HL-60/S4 (cell line): ENCODE data around the gene DGCR2.
"Not testable (repeated sequence)": the region's sequence is repeated elsewhere in the genome, so short reads cannot be mapped to it uniquely, and the experiment has no call there.

Experiments
- in situ Hi-C: fragments of 300-500 bp; cut with MboI; formaldehyde crosslinking; loops from 2 replicates; pipeline ENCODE4 v1.14.3; 2022; ENCODE audit warnings: low sequenced_read_pairs

The DGCR2 gene

GRCh38 chr22:19061471-19062138 lies 60.6 kb downstream of the DGCR2 start:
- in situ Hi-C loops: no loop called here

- in situ Hi-C loops: no loop called here
Measured at GRCh38 chr22:19060356-19061009, 61.7 kb downstream of the DGCR2 start.

GRCh38 chr22:19059481-19060278 lies 62.5 kb downstream of the DGCR2 start:
- in situ Hi-C loops: no loop called here

- in situ Hi-C loops: no loop called here
Measured at GRCh38 chr22:19058713-19059451, 63.3 kb downstream of the DGCR2 start.

GRCh38 chr22:19057999-19058491 lies 64.2 kb downstream of the DGCR2 start:
- in situ Hi-C loops: no loop called here

DNA sequence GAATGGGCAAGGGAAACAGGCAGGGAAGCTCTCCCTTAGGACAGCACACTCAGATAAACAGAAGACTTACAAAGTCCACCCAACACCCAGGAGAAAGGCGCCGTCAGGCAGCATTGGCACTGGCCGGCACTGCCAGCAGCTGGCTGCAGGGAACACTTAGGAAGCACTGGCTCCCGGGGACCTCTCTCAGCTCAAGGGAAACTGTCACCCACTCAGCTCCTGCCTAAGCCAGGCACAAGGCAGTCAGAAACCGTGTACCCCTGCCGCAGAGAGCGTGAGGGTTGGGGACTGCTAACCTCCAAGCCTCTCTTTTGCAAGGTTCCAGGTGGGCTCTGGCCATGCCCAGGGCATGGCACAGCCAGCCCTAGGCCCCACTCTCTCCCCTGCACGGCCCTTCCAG lies 64.7 kb downstream of the DGCR2 start:
- in situ Hi-C loops: no loop called here

DNA sequence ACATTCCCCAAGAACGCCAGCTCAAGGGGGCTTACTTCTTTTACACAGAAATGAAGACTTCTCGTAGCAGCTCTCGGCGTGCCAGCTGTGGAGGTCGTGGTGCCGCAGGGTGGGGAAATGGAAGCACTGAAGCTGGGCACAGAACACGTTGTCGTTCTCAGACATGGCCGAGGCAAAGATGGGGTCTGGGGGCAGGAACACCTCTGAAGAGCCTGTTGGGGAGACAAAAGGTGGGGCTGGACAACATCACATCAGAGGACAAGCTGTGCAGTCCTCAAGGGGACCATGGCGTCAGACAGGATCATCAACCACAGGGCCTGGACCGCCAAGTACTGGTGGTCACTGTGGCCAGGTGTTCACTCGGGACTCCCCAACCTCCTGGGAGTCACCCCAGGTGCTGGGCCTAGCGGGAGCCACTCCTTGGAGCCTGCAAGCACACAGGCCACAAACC lies 65.2 kb downstream of the DGCR2 start:
- in situ Hi-C loops: no loop called here

- in situ Hi-C loops: no loop called here
Measured at GRCh38 chr22:19055801-19056200, 66.4 kb downstream of the DGCR2 start.

DNA sequence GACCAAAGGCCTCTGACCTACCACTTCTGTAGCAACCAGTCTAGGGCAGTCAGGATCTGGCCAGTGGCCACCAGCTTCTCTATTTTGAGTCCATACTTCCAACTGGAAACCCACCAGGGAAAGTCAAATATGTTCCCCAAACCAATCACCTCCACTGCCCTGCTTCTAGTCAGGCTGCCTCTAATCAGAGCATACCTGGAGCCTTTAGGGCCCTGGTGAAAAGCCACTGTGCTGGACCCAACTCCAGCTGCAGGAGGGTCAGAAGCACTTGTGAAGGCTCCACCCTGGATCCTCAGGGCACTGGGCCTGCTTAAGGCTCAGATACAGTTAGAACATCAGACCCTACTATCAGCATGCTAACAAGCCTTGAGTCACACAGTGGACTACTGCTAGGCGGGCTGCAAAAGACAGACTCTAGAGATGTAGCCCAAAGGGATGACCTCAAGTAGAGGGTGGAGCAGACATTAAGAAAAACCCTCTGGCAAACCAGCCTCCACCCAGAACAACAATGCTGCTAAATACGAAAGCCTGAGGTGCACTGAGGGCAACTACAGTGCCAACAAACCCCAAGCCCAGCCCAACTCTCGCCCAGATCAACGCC lies 69.2 kb downstream of the DGCR2 start:
- in situ Hi-C loops: no loop called here

DNA sequence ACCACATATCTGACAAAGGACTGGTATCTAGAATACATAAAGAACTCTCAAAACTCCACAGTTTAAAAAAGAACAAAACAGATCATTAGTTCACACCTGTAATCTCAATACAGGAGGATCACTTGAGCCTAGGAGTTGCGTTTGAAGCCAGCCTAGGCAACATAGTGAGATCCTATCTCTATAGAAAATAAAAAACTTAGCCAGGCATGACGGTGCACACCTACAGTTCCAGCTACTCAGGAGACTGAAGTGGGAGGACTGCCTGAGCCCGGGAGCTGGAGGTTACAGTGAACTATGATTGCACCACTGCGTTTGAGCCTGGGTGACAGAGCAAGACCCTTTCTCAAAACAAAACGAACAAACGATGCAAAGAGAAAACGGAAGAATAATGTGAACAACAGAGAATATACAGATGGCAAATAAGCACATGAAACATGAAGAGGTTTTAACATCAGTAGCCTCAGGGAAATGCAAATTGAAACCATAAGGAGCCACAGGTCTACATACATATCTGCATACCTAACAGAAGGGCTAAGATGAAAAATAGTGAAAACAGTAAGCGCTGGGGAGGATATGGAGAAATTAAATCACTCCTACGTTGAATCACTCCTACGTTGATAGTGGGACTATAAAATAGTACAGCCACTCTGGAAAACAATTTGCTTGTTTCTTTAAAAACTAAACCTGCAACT lies 70.7 kb downstream of the DGCR2 start:
- in situ Hi-C loops: no loop called here

GRCh38 chr22:19050847-19051246 lies 71.4 kb downstream of the DGCR2 start:
- in situ Hi-C loops: not testable (repeated sequence)

- in situ Hi-C loops: no loop called here
Measured at GRCh38 chr22:19050117-19050516, 72.1 kb downstream of the DGCR2 start.

GRCh38 chr22:19048531-19048930 lies 73.7 kb downstream of the DGCR2 start:
- in situ Hi-C loops: no loop called here

- in situ Hi-C loops: no loop called here
Measured at GRCh38 chr22:19047993-19048392, 74.2 kb downstream of the DGCR2 start.

DNA sequence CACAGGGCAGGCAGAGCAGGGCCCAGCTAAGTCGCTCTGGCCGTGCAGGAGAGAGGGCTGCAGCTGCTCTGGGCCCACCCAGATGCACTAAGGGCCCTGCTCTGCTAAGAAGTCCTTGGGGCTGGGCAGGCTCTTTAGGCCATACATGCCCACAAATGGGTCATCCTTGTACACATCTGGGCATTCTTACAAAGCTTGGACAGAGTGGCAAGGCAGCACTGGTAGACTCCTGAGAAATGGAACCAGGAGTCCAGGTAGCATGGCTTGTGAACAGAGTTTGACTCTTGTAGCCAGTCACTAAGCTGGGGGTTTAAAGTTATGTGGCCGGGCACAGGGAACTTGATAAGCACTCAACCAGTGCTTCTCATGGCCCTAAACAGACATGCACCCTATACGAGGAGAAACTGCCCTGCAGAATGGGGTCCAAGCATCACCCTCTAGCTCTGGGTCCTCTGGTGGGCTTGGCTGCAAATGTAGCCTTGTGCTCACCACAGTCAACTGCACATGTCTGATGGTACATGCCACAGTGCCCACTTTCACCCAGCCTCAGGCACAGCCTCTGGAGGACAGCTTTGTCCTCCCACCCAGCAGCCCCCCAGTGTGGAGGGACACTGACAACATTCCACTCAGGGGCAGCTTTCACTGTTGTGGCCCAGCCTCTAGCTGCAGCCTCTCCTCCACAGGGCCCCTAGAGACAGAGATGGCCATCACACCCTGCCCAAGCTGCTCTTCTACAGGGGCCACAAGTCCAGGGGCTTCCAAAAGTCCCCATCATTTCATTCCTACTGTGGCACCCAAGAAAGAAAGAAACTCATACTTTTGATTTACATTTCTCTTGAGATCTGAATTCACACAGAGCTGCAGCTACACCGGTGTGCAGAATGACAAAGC lies 75.2 kb downstream of the DGCR2 start:
- in situ Hi-C loops: no loop called here

- in situ Hi-C loops: no loop called here
Measured at GRCh38 chr22:19046287-19046686, 75.9 kb downstream of the DGCR2 start.

DNA sequence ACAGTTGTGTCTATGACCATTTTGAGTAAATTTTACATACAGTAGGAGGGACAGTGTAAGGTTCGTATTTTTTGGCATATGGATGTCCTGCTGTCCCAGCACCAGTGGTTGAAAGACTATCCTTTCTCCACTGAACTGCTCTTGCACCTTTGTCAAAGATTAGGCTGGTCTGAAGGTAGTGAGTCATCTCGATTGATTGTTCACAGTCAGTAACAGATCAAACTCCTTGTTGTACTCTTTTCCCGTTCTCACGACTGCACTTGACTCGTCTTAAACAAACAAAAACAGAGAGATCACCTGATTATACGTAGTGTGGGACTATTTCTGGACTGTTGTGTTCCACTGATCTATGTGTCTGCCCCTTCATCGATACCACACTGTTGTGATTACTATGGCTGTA lies 77.1 kb downstream of the DGCR2 start:
- in situ Hi-C loops: no loop called here

DNA sequence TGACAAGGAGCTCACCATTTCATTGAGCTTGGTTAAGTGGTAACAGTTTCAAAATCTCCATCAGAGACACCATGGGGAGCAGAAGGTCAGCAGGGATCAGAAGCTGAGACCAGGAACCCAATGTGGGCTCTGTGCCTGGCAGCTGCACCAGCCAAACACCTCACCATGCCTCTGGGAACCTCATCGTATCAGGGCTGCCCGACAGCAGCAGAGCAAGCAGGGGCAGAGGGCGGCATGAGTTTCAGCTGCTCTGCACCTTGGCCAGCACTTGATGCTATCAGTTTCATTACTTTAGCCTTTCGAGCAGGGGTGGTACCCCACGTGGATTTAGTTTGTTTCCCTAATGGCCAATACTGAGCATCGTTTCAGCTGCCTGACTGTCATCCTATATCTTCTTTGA lies 77.8 kb downstream of the DGCR2 start:
- in situ Hi-C loops: no loop called here
